Parathyroid adenoma (tissue), 2 donors: ENCODE measurements around the gene SNAP47.

ENCODE experiments used
- H2AFZ ChIP-seq: fragments of 300-600 bp; sonication (generic); one replicate; pipeline ENCODE4 v1.7.0; 2017; ENCODE audit warnings: antibody characterized with exemption, mild to moderate bottlenecking
- H3K27ac ChIP-seq: fragments of 300-600 bp; sonication (generic); one replicate; pipeline ENCODE4 v1.7.0; 2017
- H3K27me3 ChIP-seq: fragments of 300-600 bp; sonication (generic); one replicate; pipeline ENCODE4 v1.7.0; 2017; ENCODE audit warnings: low read length; ENCODE audit not compliant: control insufficient read depth, insufficient read depth
- H3K36me3 ChIP-seq: fragments of 300-600 bp; sonication (generic); one replicate; pipeline ENCODE4 v1.7.0; 2017; ENCODE audit warnings: low read length; ENCODE audit not compliant: control insufficient read depth, insufficient read depth
- H3K4me1 ChIP-seq: fragments of 300-600 bp; sonication (generic); one replicate; pipeline ENCODE4 v1.7.0; 2017; ENCODE audit warnings: control low read depth
- H3K4me2 ChIP-seq: fragments of 300-600 bp; sonication (generic); one replicate; pipeline ENCODE4 v1.7.0; 2017; ENCODE audit warnings: low read length
- H3K4me3 ChIP-seq: fragments of 300-600 bp; sonication (generic); one replicate; pipeline ENCODE4 v1.7.0; 2017; ENCODE audit warnings: low read depth, low read length
- H3K79me2 ChIP-seq: fragments of 300-600 bp; sonication (generic); one replicate; pipeline ENCODE4 v1.7.0; 2017; ENCODE audit warnings: control low read depth
- H3K9ac ChIP-seq: fragments of 300-600 bp; sonication (generic); one replicate; pipeline ENCODE4 v1.7.0; 2017; ENCODE audit warnings: mild to moderate bottlenecking
- H3K9me3 ChIP-seq: fragments of 300-600 bp; sonication (generic); one replicate; pipeline ENCODE4 v1.7.0; 2017; ENCODE audit warnings: low read length; ENCODE audit not compliant: control insufficient read depth
- CTCF ChIP-seq: fragments of 300-600 bp; sonication (generic); IDR thresholded peaks from one replicate; pipeline ENCODE4 v1.7.0; 2017; ENCODE audit warnings: antibody characterized with exemption, mild to moderate bottlenecking
- donor health status: primary hyperparathyroidism.

The SNAP47 gene

GRCh38 chr1:227779021-227779441, 43.8 kb downstream of the SNAP47 start:
- no peaks in the 10 kb centered on the region for H3K4me1 ChIP-seq
- H3K36me3 ChIP-seq = no peaks in the 10 kb centered on the region
- H3K9ac ChIP-seq = no peak overlapping the region
- no peaks in the 10 kb centered on the region for H3K79me2 ChIP-seq
- no peaks in the 10 kb centered on the region for H3K27me3 ChIP-seq
- no peak overlapping the region for H3K27ac ChIP-seq
- no peaks in the 10 kb centered on the region for H3K9me3 ChIP-seq
- H2AFZ ChIP-seq = no peak overlapping the region
- H3K4me3 ChIP-seq = no peak overlapping the region
- TF ChIP-seq CTCF = no peak
- no peak overlapping the region for H3K4me2 ChIP-seq

GRCh38 chr1:227779685-227780084, 44.5 kb downstream of the SNAP47 start:
- Histone ChIP-seq H3K4me1 (no peaks in the 10 kb centered on the region), H3K36me3 (no peaks in the 10 kb centered on the region)

GRCh38 chr1:227780101-227781044, 45.1 kb downstream of the SNAP47 start:
- no peak overlapping the region for H3K4me3 ChIP-seq
- H3K27ac ChIP-seq = no peak overlapping the region
- no peak overlapping the region for H2AFZ ChIP-seq
- H3K4me2 ChIP-seq = no peak overlapping the region
- no peaks in the 10 kb centered on the region for H3K36me3 ChIP-seq
- TF ChIP-seq CTCF = no peak
- no peak overlapping the region for H3K9ac ChIP-seq
- H3K9me3 ChIP-seq = no peaks in the 10 kb centered on the region
- no peaks in the 10 kb centered on the region for H3K79me2 ChIP-seq
- no peaks in the 10 kb centered on the region for H3K27me3 ChIP-seq
- H3K4me1 ChIP-seq = no peaks in the 10 kb centered on the region

More at GRCh38 chr1:227779685-227780084, 44.5 kb downstream of the SNAP47 start:
- Histone ChIP-seq H3K9ac (no peak overlapping the region), H3K27me3 (no peaks in the 10 kb centered on the region), H2AFZ (no peak overlapping the region), H3K9me3 (no peaks in the 10 kb centered on the region), H3K79me2 (no peaks in the 10 kb centered on the region), H3K27ac (no peak overlapping the region), H3K4me2 (no peak overlapping the region), H3K4me3 (no peak overlapping the region)
- no peak for TF ChIP-seq CTCF

GRCh38 chr1:227781314-227781930, 46.2 kb downstream of the SNAP47 start:
- Histone ChIP-seq H3K27ac (no peak overlapping the region), H3K4me1 (no peaks in the 10 kb centered on the region), H3K4me2 (no peak overlapping the region), H3K9ac (no peak overlapping the region), H3K36me3 (no peaks in the 10 kb centered on the region), H3K9me3 (no peaks in the 10 kb centered on the region), H3K4me3 (no peak overlapping the region), H3K79me2 (no peaks in the 10 kb centered on the region), H3K27me3 (no peaks in the 10 kb centered on the region), H2AFZ (no peak overlapping the region)
- TF ChIP-seq CTCF = no peak
